GM19324 (cell line): ENCODE data around the gene LTA.

Experiments used
- ATAC-seq: cut with Tn5 transposase; IDR thresholded peaks from one replicate; pipeline ENCODE4 v1.9.1; 2021; ENCODE audit warnings: mild to moderate bottlenecking, moderate library complexity; ENCODE audit not compliant: unreplicated experiment, low FRiP score

The LTA gene, protein sequence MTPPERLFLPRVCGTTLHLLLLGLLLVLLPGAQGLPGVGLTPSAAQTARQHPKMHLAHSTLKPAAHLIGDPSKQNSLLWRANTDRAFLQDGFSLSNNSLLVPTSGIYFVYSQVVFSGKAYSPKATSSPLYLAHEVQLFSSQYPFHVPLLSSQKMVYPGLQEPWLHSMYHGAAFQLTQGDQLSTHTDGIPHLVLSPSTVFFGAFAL

DNA sequence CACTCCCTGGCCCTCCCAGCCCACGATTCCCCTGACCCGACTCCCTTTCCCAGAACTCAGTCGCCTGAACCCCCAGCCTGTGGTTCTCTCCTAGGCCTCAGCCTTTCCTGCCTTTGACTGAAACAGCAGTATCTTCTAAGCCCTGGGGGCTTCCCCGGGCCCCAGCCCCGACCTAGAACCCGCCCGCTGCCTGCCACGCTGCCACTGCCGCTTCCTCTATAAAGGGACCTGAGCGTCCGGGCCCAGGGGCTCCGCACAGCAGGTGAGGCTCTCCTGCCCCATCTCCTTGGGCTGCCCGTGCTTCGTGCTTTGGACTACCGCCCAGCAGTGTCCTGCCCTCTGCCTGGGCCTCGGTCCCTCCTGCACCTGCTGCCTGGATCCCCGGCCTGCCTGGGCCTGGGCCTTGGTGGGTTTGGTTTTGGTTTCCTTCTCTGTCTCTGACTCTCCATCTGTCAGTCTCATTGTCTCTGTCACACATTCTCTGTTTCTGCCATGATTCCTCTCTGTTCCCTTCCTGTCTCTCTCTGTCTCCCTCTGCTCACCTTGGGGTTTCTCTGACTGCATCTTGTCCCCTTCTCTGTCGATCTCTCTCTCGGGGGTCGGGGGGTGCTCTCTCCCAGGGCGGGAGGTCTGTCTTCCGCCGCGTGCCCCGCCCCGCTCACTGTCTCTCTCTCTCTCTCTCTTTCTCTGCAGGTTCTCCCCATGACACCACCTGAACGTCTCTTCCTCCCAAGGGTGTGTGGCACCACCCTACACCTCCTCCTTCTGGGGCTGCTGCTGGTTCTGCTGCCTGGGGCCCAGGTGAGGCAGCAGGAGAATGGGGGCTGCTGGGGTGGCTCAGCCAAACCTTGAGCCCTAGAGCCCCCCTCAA lies at the start of gene LTA:
Gene LTA (plus strand): TSS at position 249 of the 871 bp plus-strand sequence. CDS start 454 bp downstream, at position 703.
- peak; percentile 50 for ATAC-seq

DNA sequence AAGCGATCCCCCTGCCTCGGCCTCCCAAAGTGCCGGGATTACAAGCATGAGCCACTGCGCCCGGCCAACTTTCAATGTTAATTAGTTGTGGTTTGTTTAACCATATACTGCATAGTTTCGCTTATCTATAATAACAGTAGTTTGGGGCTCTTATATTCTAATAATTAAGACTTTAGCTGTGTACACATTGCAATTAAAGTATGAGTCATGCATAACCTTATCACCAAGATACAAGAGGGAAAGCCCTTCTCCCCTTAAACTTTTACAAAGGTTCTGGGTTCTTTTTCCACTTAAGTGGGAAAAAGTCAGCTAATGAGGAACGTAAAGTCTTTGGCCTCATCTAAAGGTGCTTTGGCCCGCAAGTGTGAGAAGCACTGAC lies 46.5 kb upstream of the LTA start:
- no peak for ATAC-seq

DNA sequence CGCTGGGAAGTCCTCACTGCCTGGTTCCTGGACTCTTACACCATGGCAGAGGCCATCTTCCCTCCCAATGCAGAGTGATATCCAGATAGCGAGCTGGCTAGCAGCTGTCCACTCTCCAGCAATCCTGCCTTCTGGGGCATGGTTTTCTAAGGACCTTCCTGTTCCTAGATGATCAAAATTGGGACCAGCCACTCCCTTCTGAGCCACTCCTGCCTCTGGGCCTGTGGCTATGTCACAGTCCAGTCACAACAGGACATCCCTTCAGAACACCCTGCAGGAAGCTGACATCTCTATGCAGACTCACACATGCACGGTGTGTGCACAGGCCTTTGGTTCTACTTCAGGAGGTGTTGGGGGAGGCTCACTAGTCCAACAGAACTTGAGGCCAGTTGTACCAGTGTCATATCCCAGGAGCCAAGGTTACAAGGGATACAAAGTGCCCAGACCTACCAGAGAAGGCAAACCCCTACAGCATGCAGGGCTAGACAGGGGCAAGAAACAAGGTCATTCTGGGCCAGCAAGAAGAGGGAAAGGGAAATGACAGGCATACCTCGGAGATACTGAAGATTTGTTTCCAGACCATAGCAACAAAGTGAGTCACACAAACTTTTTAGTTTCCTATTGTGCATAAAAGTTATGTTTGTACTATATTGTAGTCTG lies 46.0 kb upstream of the LTA start:
- no peak for ATAC-seq

DNA sequence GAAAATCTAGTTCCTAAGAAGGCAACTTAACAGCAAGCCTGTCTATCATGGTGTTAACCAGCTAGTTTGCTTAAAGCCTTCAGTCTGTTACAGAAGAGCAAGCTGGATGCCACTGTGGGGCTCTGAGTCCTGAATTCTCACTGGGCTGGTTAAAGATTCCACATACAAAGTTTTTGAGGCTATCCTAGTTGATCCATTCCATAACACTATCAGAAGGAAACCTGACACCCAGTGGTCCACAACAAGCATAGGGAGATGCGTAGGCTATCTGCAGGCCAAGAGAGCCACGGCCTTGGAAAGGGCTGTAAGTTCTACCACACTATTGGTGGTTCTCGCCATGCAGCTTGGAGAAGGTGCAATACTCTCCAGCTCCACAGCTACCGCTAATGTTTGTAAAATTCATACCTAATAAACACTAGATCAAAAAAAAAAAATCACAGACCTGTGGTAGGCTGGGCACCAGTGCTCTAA lies 43.7 kb upstream of the LTA start:
- no peak for ATAC-seq

DNA sequence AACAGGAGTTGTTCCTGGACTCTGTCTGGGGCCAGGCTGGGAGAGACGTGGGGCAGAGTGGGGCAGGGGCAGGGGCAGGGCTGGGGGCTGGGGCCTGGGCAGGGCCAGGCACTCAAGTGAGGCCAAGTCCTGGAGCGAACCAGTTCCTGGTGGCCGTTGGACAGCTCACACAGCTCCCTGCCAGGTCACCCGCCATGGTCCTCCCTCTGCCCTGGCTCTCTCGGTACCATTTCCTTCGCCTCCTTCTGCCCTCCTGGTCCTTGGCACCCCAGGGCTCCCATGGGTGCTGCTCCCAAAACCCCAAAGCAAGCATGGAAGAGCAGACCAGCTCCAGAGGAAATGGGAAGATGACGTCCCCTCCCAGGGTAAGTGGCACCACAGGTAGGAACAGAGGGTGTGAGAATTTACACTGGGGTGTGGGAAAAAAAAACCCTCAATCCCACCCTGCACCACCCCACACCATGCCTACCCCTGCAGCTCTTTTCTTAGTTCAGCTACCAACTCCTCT lies 43.2 kb upstream of the LTA start, which contains the start of gene MCCD1:
Gene MCCD1 (plus strand): TSS at position 142 of the 508 bp plus-strand sequence. CDS start 53 bp downstream, at position 195.
- ATAC-seq: no peak

DNA sequence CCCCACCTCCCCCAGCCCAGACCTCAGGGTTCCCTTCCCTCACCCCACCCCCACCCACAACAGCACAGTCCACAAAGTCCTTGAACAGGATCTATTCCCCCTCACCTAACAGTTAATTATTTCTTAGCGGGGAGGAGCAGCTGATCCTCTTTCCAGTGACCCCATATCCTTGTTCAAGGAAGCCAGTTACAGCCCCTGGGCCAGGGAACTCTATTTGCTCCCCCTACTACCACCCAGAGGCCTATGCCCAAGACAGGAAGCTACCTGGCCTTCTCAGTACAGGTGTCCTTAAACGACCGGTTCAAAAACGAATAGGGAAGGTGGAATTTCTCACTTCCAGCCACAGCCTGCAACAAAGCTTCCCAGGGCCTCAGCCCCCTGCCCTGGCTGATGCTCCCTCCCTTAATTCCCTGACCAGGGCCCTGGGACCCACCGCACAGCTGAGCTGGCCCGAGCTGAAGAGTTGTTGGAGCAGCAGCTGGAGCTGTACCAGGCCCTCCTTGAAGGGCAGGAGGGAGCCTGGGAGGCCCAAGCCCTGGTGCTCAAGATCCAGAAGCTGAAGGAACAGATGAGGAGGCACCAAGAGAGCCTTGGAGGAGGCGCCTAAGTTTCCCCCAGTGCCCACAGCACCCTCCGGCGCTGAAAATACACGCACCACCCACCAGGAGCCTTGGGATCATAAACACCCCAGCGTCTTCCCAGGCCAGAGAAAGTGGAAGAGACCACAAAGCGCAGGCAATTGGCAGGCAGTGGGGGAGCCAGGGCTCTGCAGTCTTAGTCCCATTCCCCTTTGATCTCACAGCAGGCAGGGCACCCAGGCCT lies 42.5 kb upstream of the LTA start:
- no peak for ATAC-seq

DNA sequence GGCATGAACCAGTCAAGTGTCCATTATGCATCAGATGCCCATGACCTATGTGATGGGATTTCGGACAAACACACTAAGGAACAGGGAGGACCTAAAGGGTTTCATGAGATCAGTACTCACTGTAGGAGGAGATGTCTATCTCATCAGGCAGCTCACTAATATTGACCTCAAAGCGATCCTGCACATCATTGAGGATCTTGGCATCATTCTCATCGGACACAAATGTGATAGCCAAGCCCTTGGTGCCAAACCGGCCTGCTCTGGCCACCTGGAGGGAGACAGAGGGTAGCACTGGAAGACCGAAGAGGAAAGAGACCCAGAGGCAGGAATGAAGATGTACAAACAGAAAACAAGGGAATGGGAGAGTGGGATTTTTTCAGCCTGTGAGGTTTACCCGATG lies 41.4 kb upstream of the LTA start:
- ATAC-seq: no peak

DNA sequence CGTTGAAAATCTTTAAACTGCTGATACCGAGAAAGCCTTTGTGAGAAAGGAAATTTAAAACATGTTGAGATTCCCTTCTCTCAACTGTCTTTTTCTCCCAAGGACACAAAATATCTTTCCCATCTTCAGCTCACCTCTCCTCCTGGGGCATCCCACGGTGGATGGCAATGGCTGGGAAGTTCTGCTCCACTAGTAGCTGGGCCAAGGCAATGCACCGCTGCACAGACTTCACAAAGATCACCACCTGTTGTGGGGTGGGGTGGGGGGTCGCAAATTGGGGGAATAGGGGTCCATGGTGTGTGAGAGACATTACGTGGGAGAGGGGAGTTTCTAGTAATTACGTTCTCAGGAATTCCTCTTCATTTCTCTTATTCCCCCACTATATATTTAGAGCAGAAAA lies 40.9 kb upstream of the LTA start:
- ATAC-seq: no peak

DNA sequence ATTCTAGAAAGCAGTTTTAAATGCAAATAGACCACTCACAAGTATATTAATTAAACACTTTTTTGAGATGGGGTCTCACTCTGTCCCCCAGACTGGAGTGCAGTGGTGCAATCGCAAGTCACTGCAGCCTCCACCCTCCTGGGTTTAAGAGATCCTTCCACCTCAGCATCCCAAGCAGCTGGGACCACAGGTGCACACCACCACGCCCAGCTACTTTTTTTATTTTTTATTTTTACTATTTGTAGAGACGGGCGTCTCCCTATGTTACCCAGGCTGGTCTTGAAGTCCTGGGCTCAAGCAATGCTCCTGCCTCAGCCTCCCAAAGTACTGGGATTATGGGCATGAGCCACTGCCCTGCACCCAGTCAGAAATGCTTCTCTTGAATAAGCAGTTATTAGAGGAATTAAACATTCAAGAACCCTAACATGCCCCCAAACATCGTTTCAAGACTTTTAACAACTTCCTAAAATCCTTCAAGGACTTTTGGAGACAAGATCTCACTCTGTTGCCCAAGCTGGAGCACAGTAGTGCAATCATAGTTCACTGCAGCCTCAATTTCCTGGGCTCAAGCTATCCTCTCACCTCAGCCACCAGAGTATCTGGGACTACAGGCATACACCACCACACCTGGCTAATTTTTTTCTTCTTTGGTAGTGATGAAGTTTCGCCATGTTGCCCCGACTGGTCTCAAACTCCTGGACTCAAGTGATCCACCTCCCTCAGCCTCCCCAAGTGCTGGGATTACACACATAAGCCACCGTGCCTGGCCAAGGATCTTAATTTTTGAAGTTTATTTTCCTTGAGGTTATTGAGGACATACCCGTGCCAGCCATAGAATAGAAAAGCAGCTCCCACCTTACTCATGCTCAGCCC lies 40.1 kb upstream of the LTA start:
- ATAC-seq: no peak

DNA sequence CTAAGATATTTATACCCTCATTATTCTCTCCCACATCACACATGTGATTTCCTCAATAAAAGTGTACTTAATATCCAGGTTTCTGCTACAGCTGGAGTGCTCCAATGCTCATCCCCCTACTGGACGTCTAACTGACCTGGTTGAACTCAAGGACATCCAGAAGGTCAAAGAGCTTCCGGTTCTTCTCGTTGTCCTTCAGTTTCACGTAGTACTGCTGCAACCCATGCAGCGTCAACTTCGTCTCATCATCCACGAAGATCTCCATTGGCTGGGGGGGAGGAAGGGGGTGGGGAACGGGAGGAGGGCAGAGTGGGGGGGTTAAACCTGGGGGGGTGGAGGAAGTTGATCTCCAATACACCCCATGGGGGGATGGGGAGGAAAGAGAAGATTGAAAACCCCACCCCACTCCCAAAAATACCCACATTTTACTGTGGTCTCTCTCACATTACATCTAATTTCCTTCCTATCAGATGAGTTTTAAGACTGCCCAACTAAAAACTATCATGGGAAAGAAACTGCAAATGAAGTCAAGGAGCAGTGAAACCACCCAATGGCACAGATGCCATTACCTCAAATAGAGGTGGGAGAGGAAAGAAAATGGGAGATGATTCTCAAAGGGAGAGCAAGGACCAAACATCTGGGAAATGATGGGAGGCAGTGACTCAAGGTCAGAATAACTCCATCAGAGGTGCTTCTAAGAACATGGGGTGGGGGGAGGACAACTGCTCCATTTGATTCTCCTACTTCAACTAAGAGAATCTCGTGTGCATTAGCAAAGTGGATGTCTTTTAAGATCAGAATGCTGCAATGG lies 39.2 kb upstream of the LTA start:
- no peak for ATAC-seq

DNA sequence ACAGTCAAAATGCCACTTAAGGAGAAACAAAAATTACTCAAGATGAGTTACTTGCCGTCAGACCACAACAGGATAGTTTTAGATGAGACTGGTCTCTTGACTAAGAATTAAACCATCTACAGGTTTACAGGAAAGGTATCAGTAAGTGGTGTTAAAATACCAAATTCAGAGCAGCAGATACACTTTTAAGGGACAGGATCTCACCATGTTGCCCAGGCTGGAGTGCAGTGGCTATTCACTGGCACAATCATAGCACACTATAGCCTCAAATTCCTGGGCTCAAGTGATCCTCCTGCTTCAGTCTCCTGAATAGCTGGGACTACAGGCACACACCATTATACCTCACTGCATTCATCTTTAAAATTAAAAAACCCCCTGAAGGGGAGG lies 38.6 kb upstream of the LTA start:
- ATAC-seq: no peak

DNA sequence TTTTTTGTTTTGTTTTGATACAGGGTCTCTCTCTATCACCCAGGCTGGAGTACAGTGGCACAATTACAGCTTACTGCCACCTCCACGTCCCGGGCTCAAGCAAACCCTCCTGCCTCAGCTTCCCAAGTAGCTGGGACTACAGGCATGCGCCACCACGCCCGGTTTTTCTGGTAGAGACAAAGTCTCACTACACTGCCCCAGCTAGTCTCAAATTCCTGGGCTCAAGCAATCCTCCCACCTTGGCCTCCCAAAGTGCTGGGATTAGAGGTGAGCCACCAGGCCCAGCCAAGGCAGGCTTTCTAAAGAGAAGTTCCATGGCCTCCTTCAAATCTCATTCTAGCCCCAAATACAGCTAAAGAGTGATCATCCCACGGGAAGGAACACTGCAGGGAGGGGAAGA lies 38.1 kb upstream of the LTA start:
- ATAC-seq: no peak

DNA sequence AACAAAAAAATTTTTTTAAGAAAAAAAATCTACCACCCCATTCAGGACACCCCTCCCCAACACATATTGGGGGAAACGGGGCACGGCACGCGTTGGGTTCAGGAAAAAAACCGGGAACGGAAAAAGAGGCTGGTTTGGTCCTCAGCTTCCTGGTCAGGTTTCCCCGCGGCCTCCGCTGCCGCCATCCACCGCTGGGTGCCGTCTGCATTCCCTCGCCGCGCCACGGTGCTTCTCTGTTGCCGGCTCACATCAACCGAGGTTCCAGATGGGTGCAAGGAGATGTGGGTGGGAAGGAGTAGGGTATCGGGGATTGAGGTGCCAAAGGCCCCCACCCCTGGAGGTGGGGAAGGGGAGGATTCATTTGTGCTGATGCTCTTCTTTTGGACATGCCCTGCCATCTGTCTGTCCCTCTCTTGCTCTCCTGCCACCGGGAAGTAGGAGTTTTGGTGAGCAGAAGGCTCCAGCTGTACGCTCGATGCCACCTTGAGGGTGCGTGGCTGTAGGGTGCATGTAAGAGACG lies 37.5 kb upstream of the LTA start:
- ATAC-seq: no peak

DNA sequence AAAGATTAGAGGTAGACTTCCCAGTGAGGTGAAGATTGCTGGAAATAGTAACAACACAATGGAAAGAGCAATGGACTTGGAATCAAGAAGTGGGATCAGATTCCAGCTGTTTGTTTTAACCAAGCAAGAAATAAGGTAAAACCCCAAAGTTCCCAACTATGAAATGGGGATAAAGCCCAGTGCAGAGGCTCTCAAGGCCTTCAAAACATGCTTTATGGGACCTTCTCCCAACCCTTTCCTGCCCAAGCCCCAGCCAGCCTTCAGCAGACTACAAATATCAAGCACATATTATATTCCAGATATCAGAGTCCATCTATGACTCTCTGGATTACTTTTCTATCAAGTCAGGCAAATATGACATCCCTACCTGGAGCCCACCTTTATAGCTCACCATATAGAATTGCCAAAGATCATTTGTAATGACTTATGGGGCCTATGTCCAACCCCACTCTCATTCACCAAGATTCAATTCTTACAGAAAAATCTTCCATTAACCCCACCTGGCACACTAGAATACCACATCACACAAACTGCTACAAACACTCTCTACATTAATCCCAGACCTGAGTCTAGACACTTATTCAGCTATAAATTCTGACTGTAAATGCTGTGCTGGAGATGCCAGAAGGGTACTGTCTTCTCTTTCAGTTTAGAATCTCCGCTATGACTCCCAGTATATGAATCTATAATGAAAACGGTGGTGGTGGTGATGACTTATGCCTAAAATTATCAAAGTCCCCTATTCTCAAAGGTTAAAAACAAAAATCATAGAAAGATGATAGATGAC lies 36.4 kb upstream of the LTA start:
- no peak for ATAC-seq

DNA sequence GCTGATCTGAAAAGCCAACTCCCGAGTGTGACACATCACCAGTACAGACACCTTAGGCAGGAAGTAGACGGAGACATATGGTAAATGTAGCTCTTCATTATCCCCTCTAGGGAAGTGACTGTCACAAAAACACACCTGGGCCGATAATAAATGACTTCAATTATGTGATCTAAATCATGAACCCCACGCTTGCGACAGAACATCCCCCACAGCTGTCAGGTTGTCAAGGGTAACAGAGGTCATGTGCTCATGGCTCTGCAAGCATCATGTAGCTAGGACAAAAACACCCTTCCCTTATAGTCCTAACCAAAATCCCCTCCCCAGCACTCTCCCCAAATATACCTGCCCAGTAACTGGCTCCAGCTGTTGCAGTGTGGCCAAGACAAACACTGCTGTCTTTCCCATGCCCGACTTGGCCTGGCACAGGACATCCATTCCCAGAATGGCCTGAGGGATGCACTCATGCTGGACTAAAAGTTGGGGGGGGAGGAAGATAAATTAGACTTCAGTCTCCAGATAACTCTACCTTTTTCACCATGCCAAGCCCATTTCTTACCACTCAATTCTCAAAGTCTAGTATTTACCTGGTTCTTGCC lies 33.2 kb upstream of the LTA start:
- no peak for ATAC-seq

DNA sequence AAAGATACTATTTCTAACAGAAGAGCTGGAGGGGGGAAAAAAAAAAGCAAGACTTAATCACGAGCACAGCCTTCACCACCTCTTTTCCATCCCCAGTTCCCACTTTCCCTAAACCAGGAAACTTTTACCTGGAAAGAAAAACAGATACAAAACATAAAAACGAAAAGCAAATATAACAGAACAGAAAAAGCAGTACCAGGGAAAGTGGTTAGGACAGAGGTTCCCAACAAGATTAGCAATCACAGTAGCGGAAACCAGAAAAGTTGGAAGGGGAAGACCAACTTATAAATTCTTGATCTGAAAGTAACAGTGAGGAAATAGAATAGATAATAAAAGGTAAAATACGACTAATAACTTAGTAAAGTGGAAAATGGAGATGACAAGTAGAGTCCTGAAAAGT lies 31.4 kb upstream of the LTA start:
- ATAC-seq: no peak

DNA sequence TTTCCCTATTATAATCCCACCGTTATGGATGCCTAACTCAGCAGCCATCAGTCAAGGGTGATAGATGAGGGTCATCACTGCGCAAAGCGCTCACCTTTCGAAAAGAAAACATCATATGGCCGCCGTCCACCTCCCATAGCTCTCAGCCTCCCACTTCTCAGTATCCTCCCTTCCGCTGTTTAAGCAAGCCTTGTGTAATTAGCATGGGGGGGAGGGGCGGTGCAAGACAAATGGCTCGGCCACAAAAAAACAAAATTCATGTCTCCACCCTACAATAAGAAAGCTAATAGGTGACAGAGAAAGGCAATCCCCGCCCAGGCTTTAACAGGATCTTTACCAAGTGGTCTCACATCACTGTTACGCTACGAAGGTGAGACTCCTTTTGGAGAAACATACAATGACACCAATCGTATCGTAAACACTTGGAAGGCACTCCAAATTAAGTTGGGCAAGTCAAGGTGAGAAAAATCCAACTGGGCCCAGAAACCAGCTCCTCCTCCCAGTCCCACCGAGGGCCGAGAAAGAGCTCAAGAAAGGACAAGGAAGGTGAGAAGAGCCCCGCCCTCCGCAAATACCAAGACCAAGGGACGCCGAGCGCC lies 30.9 kb upstream of the LTA start:
- ATAC-seq: peak; percentile 17
